ENCODE data around the gene URB1. TPM values are rescaled to one million over a fixed set of nuclear protein-coding genes. Genes with fewer than 3 reads are reported as not detected.
A peak's percentile ranks its signal among the peaks of the same experiment; 100 is the strongest.

The URB1 gene
- total and polyA plus RNA-seq, 9 of the 15 experiments (the other 6 are each of a cell fraction or from before 2014, with no cell fraction given): 0.97 to 53.6 (median 21.5) TPM

GRCh38 chr21:32278518-32279376 is 114.1 kb downstream of the URB1 start, which contains the start of gene MIS18A (continued):
- TF ChIP-seq SNAPC5 (CRISPR knock-in tag; IDR thresholded peaks at IDR 0.05): no peak
- TF ChIP-seq ZFP1 (CRISPR knock-in tag; IDR thresholded peaks at IDR 0.05): no peak
- TF ChIP-seq RNF219 (CRISPR knock-in tag; IDR thresholded peaks at IDR 0.05): no peak
- no peak for TF ChIP-seq BCLAF1 (IDR thresholded peaks at IDR 0.05; ENCODE audit: borderline replicate concordance in 1 of 2, control insufficient read depth in 1 of 2, low read depth in 2 of 2, low read length in 1 of 2)
- no peak for TF ChIP-seq IFI16 (CRISPR knock-in tag; IDR thresholded peaks at IDR 0.05)
- TF ChIP-seq BDP1 (IDR thresholded peaks at IDR 0.05; ENCODE audit: insufficient read depth, insufficient read length): no peak
- TF ChIP-seq PCBP2 (IDR thresholded peaks at IDR 0.05; ENCODE audit: low read depth, low read length, poor library complexity, severe bottlenecking): no peak
- 0 out of 2 replicates have a peak, but pooled peaks have one; percentile 25 for TF ChIP-seq HDAC6 (IDR thresholded peaks at IDR 0.05; ENCODE audit: low read depth, low read length)
- TF ChIP-seq ZBED1 (IDR thresholded peaks at IDR 0.05): no peak
- TF ChIP-seq MTA1 (IDR thresholded peaks at IDR 0.05; ENCODE audit: borderline replicate concordance): no peak
- TF ChIP-seq CLOCK (CRISPR knock-in tag; IDR thresholded peaks at IDR 0.05; ENCODE audit: borderline replicate concordance): 0 out of 2 replicates have a peak, but pooled peaks have one; percentile 22
- no peak for TF ChIP-seq PYGO2 (tag; IDR thresholded peaks at IDR 0.05)
- TF ChIP-seq PPARD (CRISPR knock-in tag; IDR thresholded peaks at IDR 0.05): no peak
- TF ChIP-seq GATAD2B (IDR thresholded peaks at IDR 0.05; ENCODE audit: borderline replicate concordance): no peak
- TF ChIP-seq ZBTB9 (CRISPR knock-in tag; IDR thresholded peaks at IDR 0.05): no peak
- TF ChIP-seq ZBTB17 (CRISPR knock-in tag; IDR thresholded peaks at IDR 0.05): no peak
- TF ChIP-seq TGIF2 (CRISPR knock-in tag; IDR thresholded peaks at IDR 0.05): no peak
- no peak for TF ChIP-seq STAG1 (CRISPR knock-in tag; IDR thresholded peaks at IDR 0.05; ENCODE audit: borderline replicate concordance)
